Right cardiac atrium (tissue), 5 donors: Measurements from ENCODE around the gene BOD1. TPM values are rescaled to one million over a fixed set of nuclear protein-coding genes. Genes with fewer than 3 reads are reported as not detected.
"Not testable (repeated sequence)": the region's sequence is repeated elsewhere in the genome, so short reads cannot be mapped to it uniquely, and the experiment has no call there.

Source experiments
- ATAC-seq, 2 donors: fragments of 200-7000 bp; cut with Tn5 transposase; one replicate each; pipeline versions ENCODE4 v1.8.0 to v1.9.1; 2020; ENCODE audit warnings: moderate library complexity in 2 of 2, mild to moderate bottlenecking in 1 of 2
- DNase-seq, 3 donors: peaks; one replicate each; pipeline ENCODE4 v3.0.0-alpha.2; 2020
- H3K27ac ChIP-seq: one replicate; pipeline ENCODE4 v1.5.1; 2013; ENCODE audit warnings: mild to moderate bottlenecking, low read length, control low read depth, moderate library complexity
- H3K27me3 ChIP-seq: one replicate; pipeline ENCODE4 v1.6.1; 2013; ENCODE audit not compliant: control insufficient read depth, insufficient read depth
- H3K4me1 ChIP-seq: one replicate; pipeline ENCODE4 v1.6.1; 2013; ENCODE audit warnings: low read length; ENCODE audit not compliant: control insufficient read depth, insufficient read depth
- H3K4me3 ChIP-seq: one replicate; pipeline ENCODE4 v1.5.1; 2013; ENCODE audit warnings: low read length, control low read depth
- H3K9me3 ChIP-seq: one replicate; pipeline ENCODE4 v1.6.1; 2013; ENCODE audit warnings: low read length; ENCODE audit not compliant: control insufficient read depth
- WGBS: extraction: QIAGEN DNeasy Blood & Tissue Kit; methylation state at CpG from one replicate; pipeline ENCODE4 v1.1.7; 2013; 5-methylcytosine and 5-hydroxymethylcytosine counted together
- intact Hi-C, 4 donors: fragments of 100-400 bp; cut with DNase I; formaldehyde crosslinking; loops; one replicate each; pipeline versions ENCODE4 v1.11.0 to v1.14.0; 2022 to 2023
- polyA plus RNA-seq: library from polyadenylated mRNA; stranded (reverse); fragments of 200-250 nt; gene quantifications from one replicate; pipeline ENCODE4 v1.2.3, GENCODE V29; 2013
- total RNA-seq, 4 donors: library from RNA; stranded (reverse); fragmentation: NEBNext Ultra II Directional; extraction: Animal tissue kit (Norgen Biotek cat#: 25700); gene quantifications; one replicate each; pipeline ENCODE4 v1.2.1, GENCODE V29; 2021
- donor health status: healthy with polysubstance abuse.
- donor health status: DM: no; HTN: yes; CAD: no.
- donor health status: DM: no; HTN: no; CAD: no.
- donor health status: DM: no; HTN: yes; CAD: no; lungs with severe emphysema.
- donor health status: DM: yes; HTN: yes; CAD: no.

Gene BOD1
- total and polyA plus RNA-seq, 5 donors, result 29.0 to 53.6 (median 44.1) TPM

DNA sequence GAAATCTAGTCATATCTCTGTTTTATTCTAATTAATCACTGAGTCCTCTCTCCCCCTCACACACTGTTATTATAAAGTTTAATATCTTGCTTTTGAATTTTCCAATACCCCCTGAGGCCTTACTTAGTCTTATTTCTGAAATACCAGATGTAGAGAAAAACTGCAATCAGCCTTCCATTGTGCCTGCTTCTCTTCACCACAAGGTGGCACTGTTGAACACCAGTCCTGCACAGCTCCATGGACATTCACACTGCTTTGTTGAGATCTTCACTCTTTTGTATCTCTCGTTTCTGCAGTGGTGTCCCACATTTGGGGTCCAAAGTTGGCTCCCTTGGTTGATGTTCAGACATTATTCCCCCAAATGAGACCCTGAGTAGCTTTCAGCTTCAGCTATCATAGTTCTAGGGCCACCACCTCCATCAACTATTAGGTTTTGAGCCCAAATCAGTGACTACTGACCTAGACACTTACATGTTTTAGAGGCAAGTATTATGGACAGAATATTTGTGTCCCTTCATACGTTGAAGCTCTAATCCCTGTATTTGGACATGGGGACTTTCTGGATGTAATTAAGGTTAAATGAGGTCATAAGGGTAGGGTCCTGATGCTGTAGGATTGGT is 24.3 kb downstream of the BOD1 start:
- H3K4me3 ChIP-seq, result no peak overlapping the region
- WGBS, result 78% methylated on average over 2 of the region's 2 CpGs
- no peak overlapping the region for H3K27ac ChIP-seq
- no peak for DNase-seq
- H3K9me3 ChIP-seq, result peaks cover 1% of the 10 kb centered on the region
- H3K4me1 ChIP-seq, result peaks cover 6% of the 10 kb centered on the region
- intact Hi-C loops, result no loop called here
- H3K27me3 ChIP-seq, result no peaks in the 10 kb centered on the region
- ATAC-seq, result no peak

DNA sequence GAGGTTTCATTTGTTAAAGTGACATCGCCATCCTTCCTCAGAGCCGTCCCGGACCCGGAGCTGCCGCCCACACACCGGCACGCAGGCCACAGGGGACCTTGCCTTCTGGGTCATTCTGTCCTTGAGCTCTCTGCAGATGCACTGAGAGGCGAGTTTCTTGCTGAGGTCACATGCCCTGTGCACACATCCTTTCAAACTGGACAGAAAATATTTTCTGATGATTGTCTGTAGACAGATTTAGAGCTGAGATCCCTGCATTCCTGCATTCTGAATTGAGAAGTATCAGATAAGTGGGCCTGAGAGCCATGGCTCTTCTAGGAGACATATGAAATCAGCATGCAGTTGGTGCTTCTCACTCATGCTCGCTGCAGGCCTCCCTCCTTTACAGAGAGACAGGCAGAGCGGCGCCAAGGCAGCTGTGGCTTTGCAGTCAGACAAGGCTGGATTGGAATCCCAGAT is 25.4 kb downstream of the BOD1 start:
- H3K27me3 ChIP-seq, result no peaks in the 10 kb centered on the region
- H3K4me1 ChIP-seq, result peaks cover 6% of the 10 kb centered on the region
- 53% methylated on average over 11 of the region's 11 CpGs for WGBS
- DNase-seq (peak in 2 of 3 donors; percentile 79 to 86), ATAC-seq (peak; percentile 56 to 81)
- H3K4me3 ChIP-seq, result no peak overlapping the region
- peaks cover 1% of the 10 kb centered on the region for H3K9me3 ChIP-seq
- H3K27ac ChIP-seq, result no peak overlapping the region
- intact Hi-C loops, result no loop called here

DNA sequence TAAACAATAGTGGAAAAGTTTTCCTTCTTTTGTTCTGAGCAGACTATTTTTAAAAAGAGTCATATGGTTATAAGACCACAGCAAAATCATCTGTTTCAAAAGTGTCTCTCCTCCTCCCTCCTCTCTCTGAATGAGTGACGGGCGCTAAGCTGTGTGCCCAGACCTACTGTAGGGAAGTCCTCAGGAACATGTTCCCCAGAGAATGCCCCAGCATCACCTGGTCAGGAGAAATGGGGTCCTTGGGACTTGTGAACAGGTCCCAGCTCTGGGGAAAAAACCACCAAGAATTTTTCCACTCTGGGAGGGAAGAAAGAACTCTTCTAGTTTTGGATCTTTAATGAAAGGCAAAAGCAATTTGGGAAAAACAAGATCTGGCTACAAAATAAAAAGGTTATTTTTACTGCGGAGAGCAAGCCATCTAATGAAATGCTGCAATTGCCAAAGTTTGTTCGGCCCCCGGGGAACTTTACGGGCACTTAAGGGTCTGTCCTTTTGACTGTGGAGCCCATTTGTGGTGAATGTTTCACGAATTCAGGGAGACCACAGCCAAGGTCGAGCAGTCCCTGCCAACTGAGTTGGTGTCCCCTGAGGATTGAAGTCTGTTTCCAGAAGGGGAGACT is 25.9 kb downstream of the BOD1 start:
- no peak overlapping the region for H3K4me3 ChIP-seq

DNA sequence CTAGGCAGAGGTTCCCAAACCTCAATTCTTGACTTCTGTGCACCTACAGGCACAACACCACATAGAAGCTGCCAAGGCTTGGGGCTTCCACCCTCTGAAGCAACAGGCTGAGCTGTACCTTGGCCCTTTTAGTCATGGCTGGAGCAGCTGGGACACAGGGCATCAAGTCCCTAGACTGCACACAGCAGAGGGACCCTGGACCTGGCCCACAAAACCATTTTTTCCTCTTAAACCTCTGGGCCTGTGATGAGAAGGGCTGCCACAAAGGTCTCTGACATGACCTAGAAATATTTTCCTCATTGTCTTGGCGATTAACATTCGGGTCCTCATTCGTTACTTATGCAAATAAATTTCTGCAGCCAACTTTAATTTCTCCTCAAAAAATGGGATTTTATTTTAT is 30.3 kb downstream of the BOD1 start:
- H3K9me3 ChIP-seq, ATAC-seq, H3K4me3 ChIP-seq, DNase-seq, H3K27ac ChIP-seq, H3K27me3 ChIP-seq, H3K4me1 ChIP-seq, intact Hi-C loops: not testable (repeated sequence)
- 97% methylated on average over 3 of the region's 3 CpGs for WGBS

More for the DNA sequence above, 25.9 kb downstream of the BOD1 start:
- ATAC-seq (no peak), DNase-seq (no peak)
- intact Hi-C loops, result no loop called here
- H3K27ac ChIP-seq, result peak overlapping the region; percentile 45
- H3K4me1 ChIP-seq, result peaks cover 6% of the 10 kb centered on the region
- peaks cover 1% of the 10 kb centered on the region for H3K9me3 ChIP-seq
- H3K27me3 ChIP-seq, result no peaks in the 10 kb centered on the region
- 54% methylated on average over 8 of the region's 8 CpGs for WGBS

DNA sequence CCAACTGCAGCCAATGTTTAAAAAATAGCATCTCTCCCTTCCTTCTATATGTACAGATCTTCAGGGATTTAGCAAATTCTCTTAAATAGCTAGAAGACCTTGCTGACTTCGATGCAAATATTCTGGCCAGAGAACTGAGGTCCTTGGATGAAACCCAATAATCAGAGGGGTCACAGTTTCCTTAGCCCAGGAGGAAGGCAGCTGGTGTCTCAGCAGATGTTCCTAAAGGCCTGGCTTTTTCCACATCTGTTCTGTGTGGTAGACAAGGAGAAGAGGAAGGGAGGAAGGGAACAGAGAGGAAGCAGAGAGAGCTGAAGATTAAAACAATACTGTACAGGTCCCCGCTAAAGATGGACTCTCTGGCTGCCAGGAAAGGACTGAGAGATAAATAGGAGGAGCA is 33.1 kb downstream of the BOD1 start:
- 45% methylated on average over 2 of the region's 2 CpGs for WGBS
- Histone ChIP-seq H3K27ac (no peak overlapping the region), H3K27me3 (no peaks in the 10 kb centered on the region), H3K4me1 (no peaks in the 10 kb centered on the region), H3K4me3 (no peak overlapping the region), H3K9me3 (peaks cover 2% of the 10 kb centered on the region)
- ATAC-seq, result no peak
- intact Hi-C loops, result no loop called here
- DNase-seq, result no peak

DNA sequence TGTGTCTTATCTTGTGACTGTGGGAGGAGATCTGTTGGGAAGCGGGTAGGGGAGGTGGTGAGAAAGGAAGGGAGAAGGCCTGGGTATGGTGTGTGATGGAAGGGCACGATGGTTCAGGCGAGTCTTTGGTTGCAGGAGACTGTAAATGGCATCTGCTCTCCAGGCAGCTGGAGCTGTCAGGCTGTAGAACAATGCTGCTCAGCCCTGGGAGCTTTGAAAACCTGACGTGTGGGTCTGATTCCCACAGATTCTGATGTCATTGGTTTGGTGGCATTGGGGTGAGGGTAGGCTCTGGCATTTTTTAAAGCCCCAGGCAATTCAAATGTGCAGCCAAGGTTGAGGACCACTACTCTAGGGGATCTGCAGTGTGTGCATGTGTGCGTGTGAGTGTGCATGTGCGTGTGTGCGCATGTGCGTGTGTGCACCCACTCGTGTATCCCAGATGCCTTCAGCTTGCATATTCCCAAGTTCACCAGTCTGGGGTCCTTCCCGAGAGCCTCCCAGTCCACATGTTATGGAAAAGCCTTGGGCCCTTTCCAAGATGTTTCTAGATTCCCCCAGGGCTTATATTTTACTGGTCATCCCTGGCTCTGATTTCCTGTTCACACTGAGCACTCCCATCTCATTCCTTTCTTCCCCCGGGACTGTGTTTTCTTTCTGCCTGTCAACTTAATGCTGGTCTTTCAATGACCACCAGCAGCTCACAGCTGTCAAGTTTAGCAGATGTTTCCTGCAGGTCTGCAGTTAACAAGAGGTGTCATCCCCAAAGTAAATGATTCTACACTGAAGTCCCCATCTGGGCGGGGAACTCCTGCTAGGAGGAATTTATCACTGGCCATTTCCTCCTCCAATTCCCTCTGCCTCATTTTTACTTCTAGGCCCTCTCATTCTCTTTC is 34.0 kb downstream of the BOD1 start:
- intact Hi-C loops, result no loop called here
- no peaks in the 10 kb centered on the region for H3K4me1 ChIP-seq
- DNase-seq, result no peak
- peaks cover 2% of the 10 kb centered on the region for H3K9me3 ChIP-seq
- 58% methylated on average over 12 of the region's 12 CpGs for WGBS
- H3K4me3 ChIP-seq, result no peak overlapping the region
- H3K27me3 ChIP-seq, result no peaks in the 10 kb centered on the region
- no peak overlapping the region for H3K27ac ChIP-seq
- ATAC-seq, result peak in 1 of 2 donors; percentile 18

DNA sequence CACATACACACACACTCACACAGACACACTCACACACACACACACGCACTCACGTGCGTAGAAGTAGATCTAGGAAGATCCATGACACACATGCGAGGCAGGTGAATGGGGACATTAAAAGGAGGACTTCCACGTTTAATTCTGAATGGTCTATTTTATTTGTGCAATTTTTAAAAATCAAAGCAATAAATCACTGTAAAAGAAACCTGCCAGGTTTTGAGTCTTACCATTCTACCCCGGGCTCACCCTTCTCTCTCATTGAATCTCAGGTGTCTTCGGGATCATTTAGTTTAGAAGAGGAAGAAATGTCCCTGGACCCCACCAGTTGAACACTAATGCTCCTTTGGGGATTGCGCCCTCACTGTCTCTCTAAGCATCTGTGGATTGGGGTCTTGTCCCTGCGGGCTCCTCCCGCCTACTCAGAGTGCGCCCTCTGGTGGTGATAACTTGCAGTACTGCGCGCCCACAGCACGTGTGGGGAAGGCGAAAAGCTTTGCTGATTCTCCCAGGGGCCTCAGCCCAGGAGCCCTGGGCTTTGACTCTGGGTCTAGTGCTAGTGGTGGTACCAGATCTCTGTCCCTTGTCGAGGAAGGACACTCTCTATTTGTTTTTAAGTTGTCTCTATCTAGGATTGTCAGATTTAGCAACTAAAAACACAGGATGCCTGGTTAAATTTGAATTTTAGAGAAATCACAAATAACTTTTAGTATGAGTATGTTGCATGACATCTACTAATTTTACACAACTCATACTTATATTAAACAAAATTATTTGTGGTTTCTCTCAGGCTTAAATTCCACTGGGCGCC is 34.8 kb downstream of the BOD1 start:
- peak; percentile 37 to 50 for ATAC-seq
- peak; percentile 35 to 68 (median 67) for DNase-seq
- 60% methylated on average over 17 of the region's 17 CpGs for WGBS
- no peak overlapping the region for H3K27ac ChIP-seq
- peaks cover 2% of the 10 kb centered on the region for H3K9me3 ChIP-seq
- H3K4me3 ChIP-seq, result no peak overlapping the region
- no peaks in the 10 kb centered on the region for H3K27me3 ChIP-seq
- no peaks in the 10 kb centered on the region for H3K4me1 ChIP-seq
- intact Hi-C loops, result no loop called here

DNA sequence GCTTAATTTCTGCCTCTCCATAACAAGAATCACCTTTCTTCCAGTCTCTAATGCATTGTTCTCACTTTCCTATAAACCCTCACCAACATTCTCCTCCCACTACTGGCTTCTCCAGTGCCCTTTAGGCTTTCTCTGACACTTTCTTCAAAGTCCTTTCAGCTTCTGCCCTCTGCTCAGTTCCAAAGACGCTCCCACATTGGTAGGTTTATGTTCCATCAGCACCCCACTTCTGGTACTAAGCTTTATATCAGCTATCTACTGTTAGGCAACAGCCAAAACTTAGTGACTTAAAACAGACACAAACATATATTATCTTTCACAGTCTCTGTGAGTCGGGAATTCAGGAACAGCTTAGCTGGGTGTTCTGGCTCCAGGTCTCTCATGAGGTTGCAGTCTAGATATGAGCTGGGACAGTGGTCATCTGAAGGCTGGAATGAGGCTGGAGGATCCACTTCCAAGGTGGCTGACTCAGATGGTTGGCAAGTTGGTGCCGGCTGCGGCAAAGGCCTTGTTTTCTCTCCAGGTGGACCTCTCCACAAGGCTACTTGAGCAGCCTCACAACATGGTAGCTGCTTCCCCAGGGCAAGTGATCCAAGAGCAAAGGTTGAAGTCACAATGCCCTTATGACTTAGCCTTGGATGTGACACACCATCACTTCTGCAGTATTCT is 37.4 kb downstream of the BOD1 start:
- DNase-seq (no peak), ATAC-seq (no peak)
- Histone ChIP-seq H3K4me1 (no peaks in the 10 kb centered on the region), H3K9me3 (peaks cover 2% of the 10 kb centered on the region), H3K27ac (no peak overlapping the region), H3K27me3 (no peaks in the 10 kb centered on the region), H3K4me3 (no peak overlapping the region)
- intact Hi-C loops, result loop anchor here in 3 of 4 donors (5.0 to 10.0 kb wide), 3 partner anchors 234 to 284 kb away; no protein-coding TSS in a partner anchor
- WGBS, result 79% methylated on average over 4 of the region's 4 CpGs

DNA sequence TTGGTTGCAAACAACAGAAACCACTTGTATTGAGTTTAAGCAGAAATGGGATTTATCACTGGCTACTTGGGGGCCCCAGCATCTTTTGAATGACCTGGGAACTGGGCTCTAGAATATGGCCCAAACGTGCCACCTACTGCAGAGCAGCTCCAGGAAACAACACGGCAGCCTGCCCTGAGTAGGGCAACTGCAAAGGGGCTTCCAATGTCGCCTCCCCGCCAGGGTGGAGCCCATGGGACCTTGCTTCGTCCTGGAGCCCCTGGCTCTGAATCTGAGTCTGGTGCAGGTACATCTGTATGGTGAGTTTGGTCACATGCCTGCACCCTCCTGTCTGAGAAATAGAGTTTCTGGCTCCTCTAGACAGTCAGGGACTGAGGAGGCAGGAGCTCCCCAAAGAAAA is 38.6 kb downstream of the BOD1 start:
- Histone ChIP-seq H3K4me1 (no peaks in the 10 kb centered on the region), H3K27me3 (no peaks in the 10 kb centered on the region), H3K9me3 (peaks cover 2% of the 10 kb centered on the region), H3K27ac (no peak overlapping the region), H3K4me3 (no peak overlapping the region)
- intact Hi-C loops, result loop anchor here in 3 of 4 donors (5.0 to 10.0 kb wide), 3 partner anchors 233 to 283 kb away; no protein-coding TSS in a partner anchor
- DNase-seq (no peak), ATAC-seq (no peak)
- 89% methylated on average over 5 of the region's 5 CpGs for WGBS

DNA sequence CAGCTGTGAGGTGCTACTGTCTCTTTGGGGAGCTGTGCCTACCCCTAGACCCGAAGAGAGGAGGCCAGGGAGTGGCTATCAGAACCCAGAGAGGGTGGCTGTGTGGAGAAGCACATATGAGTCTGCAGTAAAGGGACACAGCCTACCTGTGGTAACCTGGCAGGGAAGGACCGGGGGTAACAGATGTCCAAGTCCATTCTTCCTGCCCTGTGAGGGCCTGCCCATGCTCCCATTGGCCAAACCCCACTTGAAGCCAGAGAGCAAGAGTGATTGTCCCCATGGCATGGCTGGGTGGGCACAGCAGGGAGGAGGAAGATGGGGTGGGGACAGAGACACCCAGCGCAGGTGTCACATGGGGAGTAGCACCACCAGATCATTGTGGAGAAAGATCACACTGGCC is 39.3 kb downstream of the BOD1 start:
- intact Hi-C loops, result loop anchor here in 3 of 4 donors (5.0 to 10.0 kb wide), 3 partner anchors 232 to 282 kb away; no protein-coding TSS in a partner anchor
- ATAC-seq (no peak), DNase-seq (no peak)
- 86% methylated on average over 3 of the region's 3 CpGs for WGBS
- H3K4me1 ChIP-seq, result no peaks in the 10 kb centered on the region
- H3K4me3 ChIP-seq, result no peak overlapping the region
- H3K27me3 ChIP-seq, result no peaks in the 10 kb centered on the region
- H3K27ac ChIP-seq, result no peak overlapping the region
- H3K9me3 ChIP-seq, result peaks cover 2% of the 10 kb centered on the region
